ENCODE data around the gene MGARP.
A peak's percentile ranks its signal among the peaks of the same experiment; 100 is the strongest.
"Not testable (repeated sequence)": the region's sequence is repeated elsewhere in the genome, so short reads cannot be mapped to it uniquely, and the experiment has no call there.

Gene MGARP

DNA sequence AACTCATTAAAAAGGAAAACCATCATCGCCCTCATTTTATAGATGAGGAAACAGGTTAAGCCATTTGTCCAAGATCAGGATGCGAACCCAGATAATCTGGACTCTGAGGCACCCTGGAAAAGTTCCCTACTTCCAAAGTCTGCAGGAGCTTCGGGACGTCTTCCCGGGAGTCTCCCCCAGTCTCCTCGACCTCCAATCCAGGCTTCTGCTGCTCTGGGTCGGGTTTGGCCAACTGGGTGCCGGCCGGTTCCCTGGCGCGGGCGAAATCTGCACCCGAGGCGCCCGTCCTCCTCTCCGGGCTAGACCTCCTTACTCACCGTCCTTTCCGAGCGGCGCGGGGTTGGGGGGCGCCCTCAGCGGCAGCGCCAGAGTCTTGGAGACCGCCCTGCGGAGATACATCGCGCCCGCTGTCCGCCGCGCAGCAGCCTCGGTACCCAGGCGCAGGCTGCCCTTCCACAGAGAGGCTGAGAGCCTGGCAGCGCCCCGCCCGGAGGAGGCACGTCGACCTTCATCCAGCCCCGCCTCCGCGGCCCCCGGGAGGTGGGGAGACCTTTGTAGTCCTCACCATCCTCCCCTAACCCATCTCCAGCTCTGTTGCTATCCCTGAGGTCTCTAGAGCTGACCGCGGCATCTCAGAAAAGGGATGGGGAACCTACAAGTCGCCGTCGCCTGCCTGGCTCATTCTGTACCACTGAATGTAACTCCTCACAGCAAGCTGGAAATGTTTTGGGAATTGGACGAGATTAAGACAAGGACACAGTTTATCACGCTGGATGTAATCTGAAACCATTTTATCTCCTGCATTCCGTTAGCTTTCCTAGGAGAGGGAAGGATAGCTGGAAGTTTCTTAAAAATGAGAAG is at the start of gene MGARP:
TSS of gene MGARP (minus strand) at position 466 of the 861 bp plus-strand sequence. CDS start at position 399, 67 bp downstream.
- peak; percentile 37; the same call in 1 of the 2 replicates for TF ChIP-seq POLR2A (IDR thresholded peaks at IDR 0.05; ENCODE audit: low read depth, low read length)
- FAIRE-seq: no peak
- no peak for DNase-seq (ENCODE audit: insufficient read length, low spot score)

DNA sequence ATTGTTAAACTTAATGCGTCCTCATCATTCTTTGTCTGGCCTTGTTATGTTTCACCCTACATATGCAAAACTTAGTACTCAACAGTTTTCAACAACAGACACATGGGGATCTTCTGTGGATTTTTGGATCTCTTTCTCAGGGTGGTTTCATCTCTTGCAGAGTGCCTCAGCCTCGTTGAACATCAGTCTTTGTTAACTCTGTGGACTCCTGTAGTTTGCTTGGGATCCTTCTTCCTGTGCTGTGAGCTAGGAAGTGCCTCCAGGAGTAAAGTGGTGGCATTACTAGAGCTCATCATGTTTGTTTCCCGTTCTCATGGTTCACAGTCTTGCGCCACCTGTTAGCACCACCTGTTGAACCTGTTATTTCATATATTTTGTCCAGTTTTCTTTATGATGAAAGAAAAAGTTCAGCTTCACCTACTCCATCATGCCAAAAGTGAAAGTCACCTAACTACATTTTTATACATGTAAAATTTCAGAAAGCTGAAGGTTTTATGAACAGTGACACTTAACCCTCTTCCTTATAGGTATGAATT is 49.7 kb upstream of the MGARP start:
- no peak for DNase-seq (ENCODE audit: insufficient read length, low spot score)
- TF ChIP-seq POLR2A (IDR thresholded peaks at IDR 0.05; ENCODE audit: low read depth, low read length): no peak
- no peak for FAIRE-seq

DNA sequence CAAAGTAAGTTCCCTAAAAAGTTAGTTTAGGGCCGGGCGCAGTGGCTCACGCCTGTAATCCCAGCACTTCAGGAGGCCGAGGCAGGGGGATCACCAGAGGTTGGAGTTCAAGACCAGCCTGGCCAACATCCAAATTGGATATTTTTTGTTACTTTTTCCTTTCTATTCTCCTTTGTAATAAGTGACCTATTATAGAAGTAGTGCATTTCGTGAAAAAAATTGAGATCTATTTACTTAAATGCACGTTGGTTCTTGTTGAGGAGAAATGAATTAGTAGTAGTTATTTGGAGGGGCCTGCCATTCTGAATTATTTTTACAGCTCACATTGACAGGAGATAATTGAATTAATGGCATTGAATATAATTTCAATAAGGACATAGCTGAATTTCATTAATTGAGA is 44.6 kb upstream of the MGARP start:
- no peak for TF ChIP-seq POLR2A (IDR thresholded peaks at IDR 0.05; ENCODE audit: low read depth, low read length)
- no peak for DNase-seq (ENCODE audit: insufficient read length, low spot score)
- FAIRE-seq: no peak

DNA sequence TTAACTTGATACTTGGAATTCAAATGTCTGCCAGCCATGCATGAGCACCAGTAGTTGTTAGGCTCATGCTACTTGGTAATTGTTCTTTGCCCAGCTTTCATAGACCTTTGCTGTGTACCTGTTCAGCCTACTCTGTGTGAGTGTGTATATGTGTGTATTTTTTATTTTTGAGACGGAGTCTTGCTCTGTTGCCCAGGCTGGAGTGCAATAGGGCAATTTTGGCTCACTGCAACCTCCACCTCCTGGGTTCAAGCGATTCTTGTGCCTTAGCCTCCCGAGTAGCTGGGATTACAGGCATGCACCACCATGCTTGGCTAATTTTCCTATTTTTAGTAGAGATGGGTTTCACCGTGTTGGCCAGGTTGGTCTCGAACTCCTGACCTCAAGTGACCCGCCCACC is 42.5 kb upstream of the MGARP start:
- not testable (repeated sequence) for FAIRE-seq; DNase-seq (ENCODE audit: insufficient read length, low spot score)

DNA sequence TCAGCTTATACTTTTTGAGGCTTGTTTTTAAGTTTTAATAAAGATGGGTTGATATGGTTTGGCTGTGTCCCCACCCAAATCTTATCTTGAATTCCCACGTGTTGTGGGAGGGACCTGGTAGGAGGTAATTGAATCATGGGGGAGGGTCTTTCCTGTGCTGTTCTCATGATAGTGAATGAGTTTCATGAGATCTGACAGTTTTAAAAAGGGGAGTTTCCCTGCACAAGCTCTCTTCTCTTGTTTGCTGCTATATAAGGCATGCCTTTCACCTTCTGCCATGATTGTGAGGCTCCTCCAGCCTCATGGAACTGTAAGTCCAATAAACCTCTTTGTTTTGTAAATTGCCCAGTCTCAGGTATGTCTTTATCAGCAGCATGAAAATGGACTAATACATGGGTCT is 42.0 kb upstream of the MGARP start:
- FAIRE-seq; DNase-seq (ENCODE audit: insufficient read length, low spot score): not testable (repeated sequence)

DNA sequence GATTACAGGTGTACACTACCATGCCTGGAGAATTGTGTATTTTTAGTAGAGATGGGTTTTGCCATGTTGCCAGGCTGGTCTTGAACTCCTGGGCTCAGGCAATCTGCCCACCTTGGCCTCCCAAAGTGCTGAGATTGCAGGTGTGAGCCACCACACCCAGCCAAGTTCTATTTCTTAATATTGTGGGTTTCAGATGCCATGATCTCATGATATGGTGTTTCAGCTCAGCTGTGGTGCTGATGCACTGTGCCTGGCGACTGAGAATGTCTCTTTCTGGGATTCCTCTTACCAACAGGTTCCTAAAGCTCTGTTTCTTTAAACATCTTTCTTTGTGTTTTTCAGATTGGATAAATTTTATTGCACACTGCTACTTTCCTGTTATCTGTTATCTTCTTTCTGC is 39.5 kb upstream of the MGARP start:
- no peak for DNase-seq (ENCODE audit: insufficient read length, low spot score)

DNA sequence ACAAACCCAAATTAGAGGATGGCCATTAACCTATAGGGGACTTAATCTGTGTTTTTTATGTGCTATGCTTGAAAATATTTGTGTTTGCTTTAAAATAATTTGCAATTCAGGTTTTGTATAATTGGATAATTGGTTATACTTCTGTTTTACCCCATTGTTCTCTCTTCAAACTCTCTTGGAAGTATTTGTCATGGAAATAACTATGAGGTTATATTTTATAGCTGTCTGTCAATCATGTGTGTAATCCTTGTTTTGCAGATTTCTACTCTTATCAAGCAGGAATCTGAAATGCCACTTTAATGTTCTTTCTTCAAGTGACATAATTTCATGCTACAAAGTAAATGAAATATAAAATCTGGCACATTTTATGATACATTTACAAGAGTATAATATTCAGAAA is 37.6 kb upstream of the MGARP start:
- TF ChIP-seq POLR2A (IDR thresholded peaks at IDR 0.05; ENCODE audit: low read depth, low read length): no peak
- no peak for FAIRE-seq
- DNase-seq (ENCODE audit: insufficient read length, low spot score): no peak

More for the DNA sequence above, 39.5 kb upstream of the MGARP start:
- no peak for FAIRE-seq
- no peak for TF ChIP-seq POLR2A (IDR thresholded peaks at IDR 0.05; ENCODE audit: low read depth, low read length)

DNA sequence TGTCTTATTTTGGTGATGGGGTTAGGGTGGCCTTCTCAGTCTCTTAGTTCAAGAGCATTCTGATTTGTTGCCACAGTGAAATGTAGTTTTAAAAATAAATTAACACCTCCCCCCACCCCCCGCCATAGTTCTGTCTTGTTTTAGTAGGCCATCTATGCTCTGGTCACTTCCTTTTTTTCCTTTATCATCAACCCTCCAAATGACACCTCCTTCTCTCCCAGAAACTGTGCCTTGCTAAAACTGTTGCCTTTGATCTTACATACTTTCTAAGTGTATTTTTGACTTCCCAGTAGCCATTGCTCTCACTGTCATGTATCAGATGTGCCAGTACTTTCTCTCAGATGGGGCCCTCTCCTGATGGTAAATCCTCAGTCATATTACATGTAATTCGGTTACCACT is 36.7 kb upstream of the MGARP start:
- DNase-seq (ENCODE audit: insufficient read length, low spot score) (no peak), FAIRE-seq (no peak)
- no peak for TF ChIP-seq POLR2A (IDR thresholded peaks at IDR 0.05; ENCODE audit: low read depth, low read length)

DNA sequence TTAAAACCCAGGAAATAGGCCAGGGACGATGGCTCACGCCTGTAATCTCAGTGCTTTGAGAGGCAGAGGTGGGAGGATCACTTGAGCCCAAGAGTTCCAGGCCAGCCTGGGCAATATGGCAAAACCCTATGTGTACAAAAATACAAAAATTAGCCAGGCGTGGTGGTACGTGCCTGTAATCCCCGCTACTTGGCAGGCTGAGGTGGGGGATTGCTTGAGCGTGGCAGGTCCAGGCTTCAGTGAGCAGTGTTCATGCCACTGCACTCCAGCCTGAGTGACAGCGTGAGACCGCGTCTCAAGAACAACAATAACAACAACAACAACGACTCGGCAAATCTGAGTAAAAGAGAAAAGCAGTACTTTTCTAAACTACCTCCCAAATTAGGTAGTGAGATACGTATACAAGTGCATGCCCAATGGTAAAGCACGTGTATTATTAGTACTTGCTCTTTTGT is 35.2 kb upstream of the MGARP start:
- no peak for FAIRE-seq
- no peak for DNase-seq (ENCODE audit: insufficient read length, low spot score)
- TF ChIP-seq POLR2A (IDR thresholded peaks at IDR 0.05; ENCODE audit: low read depth, low read length): no peak

DNA sequence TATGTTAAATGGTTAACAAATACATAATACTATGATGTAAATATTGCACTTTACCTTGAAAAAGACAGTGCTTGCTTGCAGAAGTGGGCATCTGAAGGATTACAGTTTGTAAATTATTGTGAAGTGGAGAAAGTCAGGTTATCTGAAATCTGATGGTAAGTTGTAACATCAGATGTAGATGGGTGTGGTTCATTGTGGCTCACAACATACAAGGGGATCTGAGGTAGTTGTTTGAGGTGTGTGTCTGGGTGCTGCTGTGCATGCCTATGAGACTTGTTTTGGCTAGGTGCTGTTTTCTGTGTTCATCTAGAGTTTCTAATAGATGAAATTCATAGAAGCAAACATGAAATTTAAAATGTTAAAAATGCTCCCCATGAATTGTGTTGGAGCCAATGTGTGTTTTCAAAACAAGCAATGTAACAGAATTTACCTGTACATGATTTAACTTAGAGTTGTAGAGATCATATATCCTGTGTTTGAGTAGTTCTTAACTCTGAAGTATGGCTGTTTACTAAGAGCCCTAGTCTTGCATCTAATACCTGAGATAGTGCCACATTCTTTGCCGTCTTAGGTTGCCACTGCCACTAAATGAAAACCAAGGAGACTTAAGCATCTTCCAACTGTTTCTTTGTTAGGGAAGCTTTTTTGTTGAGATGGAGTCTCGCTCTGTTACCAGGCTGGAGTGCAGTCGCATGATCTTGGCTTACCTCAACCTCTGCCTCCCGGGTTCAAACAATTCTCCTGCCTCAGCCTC is 34.2 kb upstream of the MGARP start:
- DNase-seq (ENCODE audit: insufficient read length, low spot score) (no peak), FAIRE-seq (no peak)
- TF ChIP-seq POLR2A (IDR thresholded peaks at IDR 0.05; ENCODE audit: low read depth, low read length): no peak

DNA sequence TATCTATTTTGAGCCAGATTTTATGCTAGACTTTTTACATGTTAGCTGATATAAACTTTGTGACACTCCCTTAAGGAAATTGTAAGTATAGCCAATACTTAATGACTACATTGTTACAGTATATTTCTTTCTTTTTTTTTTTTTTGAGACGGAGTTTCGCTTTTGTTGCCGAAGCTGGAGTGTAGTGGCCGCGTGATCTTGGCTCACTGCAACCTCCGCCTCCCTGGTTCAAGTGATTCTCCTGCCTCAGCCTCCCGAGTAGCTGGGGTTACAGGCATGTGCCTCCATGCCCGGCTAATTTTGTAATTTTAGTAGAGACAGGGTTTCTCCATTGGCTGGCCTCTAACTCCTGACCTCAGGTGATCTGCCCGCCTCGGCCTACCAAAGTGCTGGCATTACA is 33.4 kb upstream of the MGARP start:
- FAIRE-seq: not testable (repeated sequence)

DNA sequence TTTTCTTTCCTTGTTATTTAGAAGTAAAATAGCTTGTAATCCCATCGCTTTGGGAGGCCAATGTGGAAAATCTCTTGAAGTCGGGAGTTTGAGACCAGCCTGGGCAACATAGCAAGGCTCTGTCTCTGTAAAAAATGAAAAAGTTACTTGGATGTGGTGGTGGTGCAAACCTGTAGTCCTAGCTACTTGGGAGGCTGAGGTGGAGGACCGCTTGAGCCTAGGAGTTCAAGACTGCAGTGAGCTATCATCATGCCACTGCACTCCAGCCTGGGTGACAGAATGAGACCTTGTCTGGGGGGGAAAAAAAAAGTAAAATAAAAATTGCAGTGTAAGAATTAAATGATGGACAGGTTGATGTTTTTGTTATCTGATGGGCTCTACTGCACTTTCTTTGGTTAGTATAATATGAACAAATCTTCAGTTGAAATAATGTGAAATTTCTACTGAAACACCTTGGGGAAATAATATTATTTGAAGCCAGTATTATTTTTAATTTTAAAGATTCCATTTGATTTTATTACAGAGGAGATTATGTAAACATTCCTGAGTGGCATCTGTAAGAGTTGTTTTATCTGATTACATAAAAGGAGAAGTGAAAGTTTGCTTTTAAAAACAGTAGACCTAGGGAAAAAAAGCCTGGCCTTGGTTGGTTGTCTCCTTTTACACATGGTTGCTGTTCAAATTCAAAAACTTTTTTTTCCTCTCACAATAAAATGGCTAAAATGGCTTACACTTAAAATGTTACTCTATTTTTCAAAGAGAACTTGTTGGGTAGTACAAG is 32.7 kb upstream of the MGARP start:
- DNase-seq (ENCODE audit: insufficient read length, low spot score) (no peak), FAIRE-seq (no peak)
- no peak for TF ChIP-seq POLR2A (IDR thresholded peaks at IDR 0.05; ENCODE audit: low read depth, low read length)

More for the DNA sequence above, 33.4 kb upstream of the MGARP start:
- DNase-seq (ENCODE audit: insufficient read length, low spot score): not testable (repeated sequence)

DNA sequence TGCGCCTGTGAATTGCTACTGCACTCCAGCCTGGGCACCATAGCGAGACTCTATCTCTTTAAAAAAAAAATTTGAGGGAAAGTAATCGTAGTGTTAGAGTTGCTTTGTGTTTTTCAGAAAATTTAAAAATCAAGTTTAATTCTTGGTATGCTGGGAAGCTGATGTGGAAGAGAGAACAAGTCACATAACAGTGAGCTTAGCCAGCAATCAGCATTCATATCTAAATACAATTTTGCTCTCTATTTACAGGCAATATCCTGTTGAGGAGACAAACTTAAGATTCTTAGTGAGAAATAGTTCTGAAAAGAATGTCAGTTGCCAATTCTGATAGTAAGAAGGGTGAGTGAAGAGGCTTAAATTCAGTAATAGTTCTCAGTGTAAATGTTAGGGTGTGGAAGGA is 31.9 kb upstream of the MGARP start:
- no peak for FAIRE-seq
- no peak for TF ChIP-seq POLR2A (IDR thresholded peaks at IDR 0.05; ENCODE audit: low read depth, low read length)

DNA sequence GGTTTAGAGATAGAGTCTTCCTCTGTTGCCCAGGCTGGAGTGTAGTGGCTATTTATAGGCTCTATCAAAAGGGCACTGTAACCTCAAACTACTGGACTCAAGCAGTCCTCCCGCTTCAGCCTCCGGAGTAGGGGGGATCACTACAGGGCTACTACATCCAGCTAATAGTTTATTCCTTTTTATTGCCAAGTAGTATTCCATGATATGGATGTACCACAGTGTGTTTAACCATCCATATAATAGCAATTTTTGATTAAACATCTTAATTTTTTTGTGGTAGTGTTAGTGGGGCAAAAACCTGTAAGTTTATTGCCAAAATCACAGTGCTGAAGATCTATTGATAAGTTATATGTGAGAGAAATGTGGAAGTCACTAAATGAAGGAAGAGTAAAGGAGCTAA is 24.9 kb upstream of the MGARP start:
- DNase-seq (ENCODE audit: insufficient read length, low spot score) (no peak), FAIRE-seq (no peak)
- TF ChIP-seq POLR2A (IDR thresholded peaks at IDR 0.05; ENCODE audit: low read depth, low read length): no peak

More for the DNA sequence above, 31.9 kb upstream of the MGARP start:
- DNase-seq (ENCODE audit: insufficient read length, low spot score): no peak
